ENCODE measurements around the gene C19orf44.

DNA sequence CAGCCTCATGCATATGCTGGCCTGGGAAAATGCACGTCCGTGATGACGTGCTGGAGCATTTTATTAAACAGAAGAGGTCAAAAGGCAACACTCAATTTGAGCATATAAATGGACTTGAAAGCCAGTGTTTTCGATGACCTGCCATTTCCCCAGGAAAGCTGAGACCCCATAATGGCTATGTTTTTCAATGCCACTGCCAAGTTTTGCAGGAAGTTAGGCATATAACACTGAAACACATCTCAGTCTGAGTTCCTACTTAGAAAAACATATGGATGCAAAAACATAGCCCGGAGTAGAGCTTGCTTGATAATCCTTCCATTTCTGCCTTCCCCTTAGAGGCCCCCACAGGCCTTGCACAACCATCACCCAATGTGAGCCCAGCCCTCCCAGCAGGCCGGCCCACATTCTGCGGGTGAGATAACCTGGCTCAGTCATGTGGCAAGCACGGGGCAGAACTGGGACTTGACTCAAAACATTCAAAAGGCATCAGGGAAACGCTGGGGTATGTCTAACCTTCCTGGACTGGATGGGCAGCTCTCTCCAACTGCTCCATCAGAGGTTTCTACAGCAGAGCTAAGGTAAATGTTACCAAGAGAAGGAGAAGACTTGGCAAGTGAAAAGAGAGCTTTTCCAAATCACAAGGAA lies 49.3 kb upstream of the C19orf44 start:
- TF ChIP-seq, protein P1, sequence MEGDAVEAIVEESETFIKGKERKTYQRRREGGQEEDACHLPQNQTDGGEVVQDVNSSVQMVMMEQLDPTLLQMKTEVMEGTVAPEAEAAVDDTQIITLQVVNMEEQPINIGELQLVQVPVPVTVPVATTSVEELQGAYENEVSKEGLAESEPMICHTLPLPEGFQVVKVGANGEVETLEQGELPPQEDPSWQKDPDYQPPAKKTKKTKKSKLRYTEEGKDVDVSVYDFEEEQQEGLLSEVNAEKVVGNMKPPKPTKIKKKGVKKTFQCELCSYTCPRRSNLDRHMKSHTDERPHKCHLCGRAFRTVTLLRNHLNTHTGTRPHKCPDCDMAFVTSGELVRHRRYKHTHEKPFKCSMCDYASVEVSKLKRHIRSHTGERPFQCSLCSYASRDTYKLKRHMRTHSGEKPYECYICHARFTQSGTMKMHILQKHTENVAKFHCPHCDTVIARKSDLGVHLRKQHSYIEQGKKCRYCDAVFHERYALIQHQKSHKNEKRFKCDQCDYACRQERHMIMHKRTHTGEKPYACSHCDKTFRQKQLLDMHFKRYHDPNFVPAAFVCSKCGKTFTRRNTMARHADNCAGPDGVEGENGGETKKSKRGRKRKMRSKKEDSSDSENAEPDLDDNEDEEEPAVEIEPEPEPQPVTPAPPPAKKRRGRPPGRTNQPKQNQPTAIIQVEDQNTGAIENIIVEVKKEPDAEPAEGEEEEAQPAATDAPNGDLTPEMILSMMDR (IDR thresholded peaks at IDR 0.05; ENCODE audit: low read depth, low read length, poor library complexity, severe bottlenecking) = no peak
- TF ChIP-seq EZH2phosphoT487 (IDR thresholded peaks at IDR 0.05; ENCODE audit: borderline replicate concordance, low read length) = no peak

All from DOHH2 (cell line).